MCF 10A (cell line): Measurements from ENCODE around the gene KCNIP1. TPM values are rescaled to one million over a fixed set of nuclear protein-coding genes. Genes with fewer than 3 reads are reported as not detected.

Source experiments
- BruUV-seq: library from RNA; stranded (reverse); fragments of 400-500 nt; replicated peaks from 2 replicates; lab custom pipeline; 2021; lab: Mats Ljungman, UMichigan
- CTCF ChIA-PET: fragments of 300-600 bp; sonication (Branson Sonifier 250); formaldehyde crosslinking; extraction: SDS; loops from one replicate; lab custom pipeline; 2021; ENCODE audit warnings: antibody characterized with exemption, inconsistent platforms; lab: Yijun Ruan, JAX
- POLR2A ChIA-PET: fragments of 300-600, 350-650 bp; sonication (Branson Sonifier 250); formaldehyde crosslinking; extraction: SDS; loops from one replicate; lab custom pipeline; 2020; ENCODE audit warnings: antibody characterized with exemption, inconsistent platforms; lab: Yijun Ruan, JAX
- DNase-seq: peaks from one replicate; pipeline ENCODE4 v3.0.0-alpha.2; 2018; ENCODE audit not compliant: unreplicated experiment
- H3K27ac Mint-ChIP-seq: one replicate; pipeline ENCODE4 v1.8.0; 2022; ENCODE audit warnings: mild to moderate bottlenecking, low read depth, mixed read lengths; ENCODE audit not compliant: unreplicated experiment
- H3K27me3 Mint-ChIP-seq: one replicate; pipeline ENCODE4 v1.8.0; 2022; ENCODE audit warnings: mixed read lengths; ENCODE audit not compliant: insufficient read depth, unreplicated experiment
- H3K36me3 Mint-ChIP-seq: one replicate; pipeline ENCODE4 v1.8.0; 2022; ENCODE audit warnings: mild to moderate bottlenecking, moderate library complexity, mixed read lengths; ENCODE audit not compliant: insufficient read depth, unreplicated experiment
- H3K4me1 Mint-ChIP-seq: one replicate; pipeline ENCODE4 v1.8.0; 2022; ENCODE audit warnings: mixed read lengths; ENCODE audit not compliant: insufficient read depth, unreplicated experiment
- H3K4me3 Mint-ChIP-seq: one replicate; pipeline ENCODE4 v1.8.0; 2022; ENCODE audit warnings: mild to moderate bottlenecking, moderate library complexity, mixed read lengths; ENCODE audit not compliant: unreplicated experiment
- H3K9me3 Mint-ChIP-seq: one replicate; pipeline ENCODE4 v1.8.0; 2022; ENCODE audit warnings: mixed read lengths; ENCODE audit not compliant: unreplicated experiment
- intact Hi-C: fragments of 100-400 bp; cut with micrococcal nuclease; formaldehyde crosslinking; loops from 2 replicates; pipeline ENCODE4 v1.14.1; 2022
- total RNA-seq: library from RNA; stranded (reverse); gene quantifications from 2 replicates; pipeline ENCODE4 v1.2.3, GENCODE V29; 2022
- TF ChIP-seq, protein P1 (sequence below): fragments of 200-600 bp; IDR thresholded peaks from one replicate; pipeline ENCODE4 v1.8.0; 2022; ENCODE audit warnings: antibody characterized with exemption, mild to moderate bottlenecking; ENCODE audit not compliant: unreplicated experiment

The KCNIP1 gene
- total RNA-seq, 1 experiment from 2014 or later: not detected

DNA sequence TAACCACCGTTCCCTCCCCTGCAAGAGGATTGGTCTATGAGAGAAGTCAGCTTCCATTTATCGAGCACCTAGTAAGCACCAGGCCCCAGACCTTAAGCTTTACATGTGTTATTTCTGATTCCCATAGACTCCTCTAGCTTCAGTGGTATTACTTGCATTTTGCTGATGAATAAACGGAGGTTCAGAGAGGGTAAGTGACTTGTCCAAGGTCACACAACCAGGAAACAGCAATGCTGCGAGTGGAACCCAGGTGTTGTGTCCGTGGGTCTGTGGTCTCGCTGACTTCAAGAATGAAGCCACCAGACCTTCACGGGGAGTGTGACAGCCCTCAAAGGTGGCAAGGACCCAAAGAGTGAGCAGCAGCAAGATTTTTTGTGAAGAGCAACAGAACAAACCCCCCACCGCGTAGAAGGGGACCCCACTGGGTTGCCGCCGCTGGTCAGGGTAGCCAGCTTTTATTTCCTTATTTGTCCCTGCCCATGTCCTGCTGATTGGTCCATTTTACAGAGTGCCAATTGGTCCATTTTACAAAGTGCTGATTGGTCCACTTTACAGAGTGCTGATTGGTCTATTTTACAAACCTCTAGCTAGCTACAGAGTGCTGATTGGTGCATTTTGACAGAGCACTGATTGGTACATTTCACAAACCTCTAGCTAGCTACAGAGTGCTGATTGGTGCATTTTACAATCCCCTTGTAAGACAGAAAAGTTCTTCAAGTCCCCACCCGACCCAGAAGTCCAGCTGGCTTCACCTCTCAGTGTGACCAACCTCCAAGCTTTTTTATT lies 29.1 kb upstream of the KCNIP1 start:
- BruUV-seq: no TSS peak
- Mint-ChIP-seq H3K9me3 (no peaks in the 10 kb centered on the region), H3K36me3 (peaks cover 6% of the 10 kb centered on the region), H3K27ac (no peak overlapping the region), H3K4me3 (no peak overlapping the region), H3K27me3 (no peaks in the 10 kb centered on the region), H3K4me1 (no peaks in the 10 kb centered on the region)
- ChIA-PET POLR2A (interaction anchor here (0.8 to 0.9 kb wide), 2 partner anchors 48 to 74 kb away, joined by 3 to 4 read pairs; no protein-coding TSS in a partner anchor), CTCF (interaction anchor here (0.6 to 3.7 kb wide), 9 partner anchors 9 to 1414 kb away, joined by 3 to 10 read pairs (median 3); no protein-coding TSS in a partner anchor)
- no peak for DNase-seq
- TF ChIP-seq, protein P1, sequence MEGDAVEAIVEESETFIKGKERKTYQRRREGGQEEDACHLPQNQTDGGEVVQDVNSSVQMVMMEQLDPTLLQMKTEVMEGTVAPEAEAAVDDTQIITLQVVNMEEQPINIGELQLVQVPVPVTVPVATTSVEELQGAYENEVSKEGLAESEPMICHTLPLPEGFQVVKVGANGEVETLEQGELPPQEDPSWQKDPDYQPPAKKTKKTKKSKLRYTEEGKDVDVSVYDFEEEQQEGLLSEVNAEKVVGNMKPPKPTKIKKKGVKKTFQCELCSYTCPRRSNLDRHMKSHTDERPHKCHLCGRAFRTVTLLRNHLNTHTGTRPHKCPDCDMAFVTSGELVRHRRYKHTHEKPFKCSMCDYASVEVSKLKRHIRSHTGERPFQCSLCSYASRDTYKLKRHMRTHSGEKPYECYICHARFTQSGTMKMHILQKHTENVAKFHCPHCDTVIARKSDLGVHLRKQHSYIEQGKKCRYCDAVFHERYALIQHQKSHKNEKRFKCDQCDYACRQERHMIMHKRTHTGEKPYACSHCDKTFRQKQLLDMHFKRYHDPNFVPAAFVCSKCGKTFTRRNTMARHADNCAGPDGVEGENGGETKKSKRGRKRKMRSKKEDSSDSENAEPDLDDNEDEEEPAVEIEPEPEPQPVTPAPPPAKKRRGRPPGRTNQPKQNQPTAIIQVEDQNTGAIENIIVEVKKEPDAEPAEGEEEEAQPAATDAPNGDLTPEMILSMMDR: no peak
- intact Hi-C loops: no loop called here

DNA sequence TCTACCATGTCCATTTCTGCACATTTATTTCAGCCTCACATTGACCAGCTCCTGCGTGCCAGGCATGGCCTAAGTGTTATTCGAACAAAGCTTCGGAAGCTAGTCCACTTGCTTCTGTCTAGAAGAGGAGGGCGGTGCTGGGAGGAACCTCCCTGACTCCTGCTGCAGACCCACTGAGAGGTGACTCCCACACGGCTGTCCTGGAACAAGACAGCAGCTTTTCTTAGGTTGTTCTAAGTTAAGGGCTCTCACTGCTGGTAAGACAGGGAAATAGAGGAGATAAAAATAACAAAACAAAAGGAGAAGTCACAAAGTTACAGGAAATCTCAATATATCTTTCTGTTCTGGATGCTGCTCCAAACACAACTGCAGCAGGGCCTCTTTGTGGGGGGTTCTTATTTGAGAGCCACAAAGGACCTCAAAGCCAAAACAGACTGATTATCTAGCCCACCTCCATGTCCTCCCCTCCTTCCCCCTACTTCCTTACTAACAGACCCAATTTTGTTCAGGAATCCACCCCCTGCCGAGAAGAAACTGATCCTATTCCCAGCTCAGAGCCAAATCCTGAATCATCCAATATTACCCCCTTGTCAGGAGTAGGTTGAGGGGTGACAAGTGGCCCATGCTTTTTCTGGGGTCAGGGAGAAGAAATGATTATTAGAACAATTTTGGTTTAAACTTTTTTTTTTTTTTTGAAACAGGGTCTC lies 28.4 kb upstream of the KCNIP1 start:
- H3K36me3 Mint-ChIP-seq: peaks cover 6% of the 10 kb centered on the region
- no peak overlapping the region for H3K27ac Mint-ChIP-seq
- no peaks in the 10 kb centered on the region for H3K4me1 Mint-ChIP-seq
- ChIA-PET POLR2A (interaction anchor here (0.7 kb wide), 1 partner anchor 722 kb away, joined by 4 read pairs; no protein-coding TSS in a partner anchor), CTCF (interaction anchor here (0.6 to 3.7 kb wide), 8 partner anchors 9 to 226 kb away, joined by 3 to 10 read pairs (median 4); no protein-coding TSS in a partner anchor)
- no TSS peak for BruUV-seq
- H3K9me3 Mint-ChIP-seq: no peaks in the 10 kb centered on the region
- DNase-seq: no peak
- H3K4me3 Mint-ChIP-seq: no peak overlapping the region
- no peaks in the 10 kb centered on the region for H3K27me3 Mint-ChIP-seq
- intact Hi-C loops: no loop called here
- TF ChIP-seq, protein P1: no peak

DNA sequence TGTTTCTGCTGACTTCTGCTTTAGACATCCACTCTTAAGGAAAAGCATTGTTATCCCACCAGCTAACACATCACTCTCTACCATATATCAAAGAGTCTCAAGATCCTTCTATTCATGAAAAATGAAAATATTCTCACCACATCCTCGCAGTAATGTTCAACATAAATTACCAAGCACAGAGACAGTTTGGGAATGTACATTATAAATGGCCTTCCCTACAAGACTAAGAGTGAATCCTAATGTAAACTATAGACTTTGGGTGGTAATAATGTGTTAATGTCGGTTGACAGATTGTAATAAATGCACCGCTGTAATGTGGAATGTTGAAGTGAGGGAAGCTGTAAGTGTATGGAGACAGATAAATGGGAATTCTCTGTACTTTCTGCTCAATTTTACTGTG lies 27.1 kb upstream of the KCNIP1 start:
- intact Hi-C loops: no loop called here
- Mint-ChIP-seq H3K4me3 (no peak overlapping the region), H3K36me3 (peaks cover 6% of the 10 kb centered on the region), H3K27me3 (no peaks in the 10 kb centered on the region), H3K27ac (no peak overlapping the region), H3K4me1 (no peaks in the 10 kb centered on the region), H3K9me3 (no peaks in the 10 kb centered on the region)
- TF ChIP-seq, protein P1: no peak
- CTCF ChIA-PET: interaction anchor here (1.1 to 3.7 kb wide), 2 partner anchors 42 to 162 kb away, joined by 5 to 10 read pairs; no protein-coding TSS in a partner anchor
- POLR2A ChIA-PET: interaction anchor here (0.6 kb wide), 1 partner anchor 25 kb away, joined by 4 read pairs; no protein-coding TSS in a partner anchor
- DNase-seq: no peak
- no TSS peak for BruUV-seq

DNA sequence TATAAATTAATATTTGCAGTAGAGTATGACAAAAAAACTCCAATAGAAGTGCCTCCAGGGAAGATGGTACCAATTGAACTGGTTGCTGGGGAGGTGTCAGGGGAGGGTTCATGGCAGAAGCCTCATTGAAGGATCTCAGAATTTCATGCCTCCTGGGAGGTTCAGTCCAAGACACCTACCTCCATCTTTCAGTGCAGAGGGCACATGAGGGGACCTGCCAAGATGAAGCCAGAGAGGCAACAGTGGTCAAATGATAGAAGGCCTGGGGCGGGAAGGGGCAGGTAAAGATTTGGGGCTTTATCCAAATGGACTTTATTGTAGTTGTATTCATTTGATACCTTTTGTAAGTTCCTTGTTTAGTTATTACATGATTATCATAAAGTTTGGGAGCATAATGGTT lies 25.9 kb upstream of the KCNIP1 start:
- POLR2A ChIA-PET: no interaction called here
- no peak for DNase-seq
- BruUV-seq: no TSS peak
- H3K36me3 Mint-ChIP-seq: peaks cover 6% of the 10 kb centered on the region
- CTCF ChIA-PET: interaction anchor here (1.4 kb wide), 1 partner anchor 146 kb away, joined by 4 read pairs; no protein-coding TSS in a partner anchor
- intact Hi-C loops: no loop called here
- H3K27me3 Mint-ChIP-seq: no peaks in the 10 kb centered on the region
- H3K27ac Mint-ChIP-seq: no peak overlapping the region
- H3K9me3 Mint-ChIP-seq: no peaks in the 10 kb centered on the region
- TF ChIP-seq, protein P1: no peak
- H3K4me1 Mint-ChIP-seq: no peaks in the 10 kb centered on the region
- no peak overlapping the region for H3K4me3 Mint-ChIP-seq
